ENCODE data around the gene RASA1. TPM values are rescaled to one million over a fixed set of nuclear protein-coding genes. Genes with fewer than 3 reads are reported as not detected.
"Not testable (repeated sequence)": the region's sequence is repeated elsewhere in the genome, so short reads cannot be mapped to it uniquely, and the experiment has no call there.

The RASA1 gene
- total RNA-seq, result 20.6 TPM
- long read RNA-seq, transcript RASA1-201 (25 exons, 3,752 nt), result major isoform, 17 of 30 reads
- long read RNA-seq, partial matches to known transcripts, result 11 of 30 reads
- long read RNA-seq, other reads (novel, unspliced or antisense), result 2 of 30 reads

DNA sequence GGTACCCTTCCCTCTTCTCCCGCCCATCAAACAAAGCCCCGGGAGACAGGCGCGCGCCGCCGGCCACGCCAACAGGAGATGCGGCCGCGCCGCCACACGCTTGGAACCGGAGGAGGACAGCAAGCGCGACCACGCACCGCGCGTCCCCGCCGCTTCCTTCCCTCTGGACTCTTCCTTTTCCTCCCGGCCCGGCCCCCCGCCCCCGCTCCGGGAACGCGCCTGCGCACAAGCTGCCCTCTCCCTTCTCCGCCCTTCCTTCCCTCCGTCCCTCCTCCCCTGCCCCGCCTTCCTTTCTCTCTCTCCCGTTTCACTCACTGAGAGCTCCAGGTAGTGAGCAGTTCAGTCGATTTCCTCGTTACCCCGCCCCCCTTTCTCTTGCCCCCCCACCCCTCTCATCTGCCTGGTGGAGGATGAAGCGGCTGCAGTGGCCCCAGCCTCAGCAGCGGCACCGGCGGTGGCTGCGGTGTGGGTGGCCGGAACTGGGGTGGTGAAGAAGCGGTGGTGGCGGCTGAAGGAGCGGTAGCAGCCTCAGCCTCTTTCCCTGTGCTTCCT lies at the start of gene RASA1:
Gene RASA1, plus strand, starts transcription at position 310 of the 552 bp plus-strand sequence. CDS start 569 bp downstream, outside the sequence.
- intact Hi-C loops (cut with micrococcal nuclease), result no loop called here

DNA sequence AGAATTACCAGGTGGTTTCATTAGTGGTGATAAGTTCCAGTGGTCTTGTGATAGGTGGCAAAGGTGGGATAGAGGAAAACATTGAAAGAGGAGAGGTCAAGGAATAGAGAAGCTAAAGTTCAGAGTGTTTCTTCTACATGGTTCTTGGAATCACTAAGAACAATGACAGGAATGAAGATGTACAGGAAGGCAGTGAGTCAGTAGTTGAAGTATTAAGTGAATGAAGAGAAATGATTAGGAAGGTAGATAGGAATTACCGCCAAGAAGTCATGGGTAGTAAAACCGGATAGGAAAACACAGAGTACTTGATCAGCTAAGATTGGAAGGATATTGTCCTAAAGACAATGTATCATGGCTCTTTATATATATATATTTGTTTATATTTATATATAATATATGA lies 37.9 kb upstream of the RASA1 start:
- intact Hi-C loops (cut with micrococcal nuclease), result no loop called here
- DNase-seq, result no peak
- ATAC-seq, result no peak

More for the DNA sequence above, at the start of gene RASA1:
- DNase-seq, result peak; percentile 96
- peak; percentile 98 for ATAC-seq

DNA sequence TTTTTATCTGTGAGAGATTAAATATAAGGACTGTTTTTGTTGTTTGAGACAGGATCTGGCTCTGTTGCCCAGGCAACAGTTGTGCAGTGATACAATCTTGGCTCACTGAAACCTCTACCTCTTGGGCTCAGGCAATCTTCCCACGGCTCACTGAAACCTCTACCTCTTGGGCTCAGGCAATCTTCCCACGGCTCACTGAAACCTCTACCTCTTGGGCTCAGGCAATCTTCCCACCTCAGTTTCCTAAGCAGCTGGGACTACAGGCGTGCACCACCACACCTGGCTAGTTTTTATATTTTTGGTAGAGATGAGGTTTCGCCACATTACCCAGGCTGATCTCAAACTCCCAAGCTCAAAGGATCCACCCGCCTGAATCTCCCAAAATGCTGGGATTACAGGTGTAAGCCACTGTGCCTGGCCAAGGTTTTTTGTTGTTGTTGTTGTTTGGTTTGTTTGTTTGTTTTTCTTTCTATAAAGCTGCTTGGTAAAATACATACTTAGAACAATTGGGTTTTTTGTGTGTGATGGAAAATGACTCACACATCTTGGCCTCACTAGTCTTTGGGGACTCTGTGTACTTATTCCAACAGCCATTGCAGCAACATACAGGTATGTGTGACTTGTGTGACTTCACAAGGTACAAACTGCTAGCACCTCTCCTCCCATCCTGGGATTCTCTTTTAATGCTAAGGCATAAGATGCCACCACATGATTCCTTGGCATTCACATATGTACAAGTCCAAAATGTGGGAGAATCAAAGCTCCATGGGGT lies 36.5 kb upstream of the RASA1 start:
- DNase-seq (no peak), ATAC-seq (no peak)
- intact Hi-C loops (cut with micrococcal nuclease), result no loop called here

DNA sequence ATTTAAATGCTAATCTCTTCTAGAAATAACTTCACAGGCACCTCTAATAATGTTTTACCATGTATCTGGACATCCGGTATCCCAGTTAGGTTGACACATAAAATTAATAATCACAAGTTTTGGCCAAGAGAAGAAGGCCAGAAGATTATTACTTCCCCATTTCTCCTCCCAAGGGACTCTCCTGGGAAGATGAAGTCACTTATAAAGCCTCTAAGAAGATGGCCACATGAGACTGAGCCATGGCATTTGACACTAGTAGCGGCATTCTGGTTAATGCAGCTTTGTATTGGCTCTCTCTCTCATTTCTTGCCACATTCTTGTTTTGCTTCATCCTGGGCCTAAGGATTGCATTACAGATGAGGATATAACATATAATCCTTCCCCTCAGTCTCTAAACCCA lies 34.5 kb upstream of the RASA1 start:
- ATAC-seq (no peak), DNase-seq (no peak)
- intact Hi-C loops (cut with micrococcal nuclease), result no loop called here

DNA sequence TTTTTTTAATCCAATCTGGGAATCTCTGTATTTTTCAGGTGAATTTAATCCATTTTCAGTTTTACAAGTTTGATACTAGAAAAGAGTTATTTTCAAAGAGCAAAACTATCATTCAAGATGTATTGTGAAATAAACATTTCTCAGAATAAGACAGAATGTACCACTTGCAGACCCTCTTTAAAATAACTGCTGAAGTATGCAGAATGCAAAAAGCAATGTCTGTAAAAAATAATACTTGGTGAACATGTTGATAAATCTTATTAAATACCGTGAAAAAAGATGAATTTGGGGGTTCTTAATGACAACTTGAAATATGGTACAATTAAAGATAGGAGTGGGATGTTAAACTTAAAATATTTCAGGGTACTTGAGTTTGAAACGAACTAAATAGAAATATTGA lies 26.1 kb upstream of the RASA1 start:
- no peak for DNase-seq
- intact Hi-C loops (cut with micrococcal nuclease), result no loop called here
- ATAC-seq, result no peak

DNA sequence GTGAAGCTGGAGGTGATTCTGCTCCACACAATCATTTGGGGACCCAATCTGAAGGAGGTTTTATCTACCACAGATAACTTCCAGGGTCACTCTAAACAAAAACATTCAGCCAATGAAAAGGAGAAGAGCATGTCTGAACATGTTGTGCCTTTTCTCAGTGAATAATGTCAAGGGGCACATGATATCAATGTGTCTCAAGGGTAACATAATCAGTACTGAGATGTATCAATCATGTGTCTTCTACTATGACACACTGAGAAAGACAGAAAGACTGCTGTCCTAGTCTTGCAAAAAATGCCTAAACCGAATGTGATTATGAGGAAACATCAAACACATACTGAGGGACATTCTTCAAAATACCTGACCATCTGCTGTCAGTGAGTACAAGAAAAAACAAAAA lies 25.4 kb upstream of the RASA1 start:
- no peak for DNase-seq
- ATAC-seq, result no peak
- intact Hi-C loops (cut with micrococcal nuclease), result no loop called here

DNA sequence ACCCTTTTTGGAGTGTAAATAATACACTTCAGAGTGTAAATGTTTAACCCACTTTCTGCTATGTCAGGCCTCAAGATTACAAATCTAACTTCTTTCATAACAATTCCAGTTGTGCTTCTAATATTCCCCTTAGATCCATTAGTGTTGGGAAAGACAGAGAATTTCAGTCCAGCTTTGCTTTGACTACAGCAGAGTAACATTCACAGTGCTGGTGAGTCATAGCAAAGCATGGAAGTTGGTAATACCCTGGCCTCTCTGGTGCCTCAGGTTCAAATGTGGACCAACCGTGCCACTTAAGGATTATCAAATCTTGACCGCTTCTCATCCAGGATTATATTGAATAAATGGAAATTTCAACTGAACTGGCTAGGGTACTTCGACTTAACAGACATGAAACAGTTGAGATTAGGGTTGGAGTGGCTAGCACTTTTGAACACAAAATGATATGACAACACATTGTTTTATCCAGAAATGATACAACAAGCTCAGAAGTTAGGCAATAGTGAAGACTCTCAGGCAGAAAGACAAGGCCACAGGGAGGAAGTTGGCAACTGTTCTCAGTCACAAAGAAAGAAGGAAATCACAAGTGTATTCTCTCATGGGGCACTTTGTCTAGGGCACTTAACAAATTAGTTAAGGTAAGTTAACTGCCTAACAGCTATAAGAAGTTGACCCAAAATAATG lies 24.4 kb upstream of the RASA1 start:
- ATAC-seq (no peak), DNase-seq (no peak)
- intact Hi-C loops (cut with micrococcal nuclease), result no loop called here

DNA sequence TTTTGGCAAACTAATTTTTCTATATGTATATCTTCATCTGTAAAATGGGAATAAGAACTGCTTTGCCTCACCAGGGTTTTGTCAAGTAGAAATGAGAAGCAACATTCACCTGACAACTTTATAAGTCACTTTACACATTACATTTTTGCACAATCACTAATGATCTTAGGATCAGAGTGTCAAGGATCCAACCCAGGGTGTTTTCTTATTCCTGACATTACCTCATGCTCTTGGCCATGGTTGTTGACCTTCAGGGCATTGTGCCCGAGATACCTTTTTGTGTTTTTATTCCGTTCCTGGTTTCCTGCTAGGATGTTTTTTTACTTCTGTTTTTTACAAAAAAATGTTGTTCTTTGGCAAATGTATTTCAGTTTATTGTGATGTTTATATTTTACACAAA lies 22.2 kb upstream of the RASA1 start:
- ATAC-seq (no peak), DNase-seq (no peak)
- intact Hi-C loops (cut with micrococcal nuclease), result no loop called here

DNA sequence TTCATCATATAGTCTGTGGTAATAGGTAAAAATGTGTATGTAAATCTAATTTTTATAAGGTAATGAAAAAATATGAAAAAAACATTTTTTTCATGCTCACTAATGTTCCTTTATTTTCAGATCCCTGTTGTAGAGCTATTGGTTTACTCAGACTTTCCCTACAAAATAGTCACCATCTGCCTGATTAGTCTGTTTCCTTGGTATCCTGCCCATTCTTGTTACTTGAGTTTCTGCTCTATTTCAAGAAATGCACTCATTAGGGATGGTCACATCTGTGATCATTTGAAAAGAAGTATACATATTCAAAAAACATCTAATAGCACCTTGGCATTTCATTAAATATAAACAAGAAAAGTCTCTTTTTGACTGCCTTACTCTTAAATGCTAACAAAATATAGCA lies 21.6 kb upstream of the RASA1 start:
- intact Hi-C loops (cut with micrococcal nuclease), result no loop called here
- ATAC-seq (no peak), DNase-seq (no peak)

DNA sequence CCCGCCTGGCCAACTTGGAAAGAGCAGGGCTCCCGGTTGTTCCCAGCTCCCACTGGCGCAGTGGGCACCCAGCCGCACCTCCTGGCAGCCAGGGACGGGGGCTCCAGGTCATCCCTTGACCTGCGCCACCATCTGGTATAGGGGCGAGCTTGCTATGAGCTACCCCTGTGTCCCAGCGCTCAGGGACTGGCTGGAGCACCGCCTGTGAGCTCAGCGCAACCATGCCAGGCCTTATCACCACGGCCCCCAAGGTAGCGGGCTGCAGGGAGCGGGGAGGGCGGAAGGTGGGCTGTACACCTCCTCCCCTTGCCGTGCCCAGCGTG lies 15.4 kb upstream of the RASA1 start:
- ATAC-seq (no peak), DNase-seq (no peak)
- intact Hi-C loops (cut with micrococcal nuclease), result no loop called here

DNA sequence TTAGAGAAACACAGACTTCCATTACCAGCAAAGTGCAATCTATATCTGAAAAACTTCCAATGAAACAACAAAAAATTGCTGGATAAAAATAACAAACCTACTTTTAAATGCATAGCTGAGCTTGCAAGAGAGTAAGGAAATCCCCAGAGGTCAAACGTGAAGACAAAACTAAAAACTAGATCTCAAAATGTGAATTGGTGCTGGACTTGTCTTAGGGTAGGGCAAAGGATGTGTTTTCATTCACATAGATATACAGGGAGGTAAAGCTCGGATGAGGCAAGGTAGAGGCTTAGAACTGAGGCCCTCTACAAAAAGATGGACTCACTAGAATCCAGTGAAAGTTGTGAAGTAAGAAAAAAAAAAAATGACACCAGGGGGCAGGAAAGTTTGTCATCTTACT lies 13.6 kb upstream of the RASA1 start:
- ATAC-seq, result no peak
- intact Hi-C loops (cut with micrococcal nuclease), result no loop called here
- no peak for DNase-seq

DNA sequence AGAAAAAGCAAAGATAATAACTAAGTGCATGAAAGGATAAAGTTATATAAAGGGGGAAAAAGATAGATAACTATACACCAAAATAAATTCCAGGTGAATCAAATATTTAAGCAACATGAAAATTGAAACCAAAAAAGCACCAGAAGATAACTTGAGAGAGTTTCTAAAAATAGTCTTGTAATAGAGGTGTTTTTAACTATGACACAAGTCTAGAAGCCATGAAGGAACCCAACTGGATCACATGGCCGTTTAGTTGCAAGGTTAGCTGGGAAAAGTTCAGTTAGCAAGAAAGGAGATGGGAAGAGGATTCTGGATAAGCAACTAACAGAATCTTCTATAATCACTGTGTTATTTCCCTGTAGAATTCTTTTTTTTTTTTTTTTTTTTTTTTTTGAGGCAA lies 9.2 kb upstream of the RASA1 start:
- intact Hi-C loops (cut with micrococcal nuclease), result no loop called here
- DNase-seq, result no peak
- no peak for ATAC-seq

DNA sequence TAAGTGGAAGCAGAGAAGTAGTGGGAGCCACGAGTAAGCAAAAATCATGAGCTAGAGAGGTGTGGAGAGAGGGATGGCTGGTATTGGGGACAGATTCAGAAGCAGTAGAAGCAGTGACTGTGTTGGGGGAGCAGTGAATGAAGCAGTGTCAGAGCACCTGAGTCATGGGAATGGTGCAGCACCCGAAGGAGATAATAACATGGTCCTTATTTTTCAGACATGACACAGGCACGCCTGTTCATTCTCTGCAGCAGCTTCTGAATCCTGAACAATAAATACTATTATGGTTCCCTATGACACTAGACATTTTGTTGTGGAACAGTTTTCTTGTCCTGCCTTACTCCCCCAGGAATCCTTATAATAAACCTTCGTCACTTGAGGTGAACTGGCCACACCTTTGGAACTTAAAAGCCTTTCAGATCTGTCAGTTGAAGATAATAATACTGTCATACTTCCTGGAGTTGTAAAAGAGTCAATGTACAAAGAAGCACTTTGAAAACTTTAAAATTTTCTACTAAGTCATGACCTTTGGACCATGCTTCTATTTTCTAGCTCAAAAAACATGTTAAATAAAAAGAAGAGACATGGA lies 7.0 kb upstream of the RASA1 start:
- intact Hi-C loops (cut with micrococcal nuclease), result no loop called here
- no peak for DNase-seq
- ATAC-seq, result no peak

DNA sequence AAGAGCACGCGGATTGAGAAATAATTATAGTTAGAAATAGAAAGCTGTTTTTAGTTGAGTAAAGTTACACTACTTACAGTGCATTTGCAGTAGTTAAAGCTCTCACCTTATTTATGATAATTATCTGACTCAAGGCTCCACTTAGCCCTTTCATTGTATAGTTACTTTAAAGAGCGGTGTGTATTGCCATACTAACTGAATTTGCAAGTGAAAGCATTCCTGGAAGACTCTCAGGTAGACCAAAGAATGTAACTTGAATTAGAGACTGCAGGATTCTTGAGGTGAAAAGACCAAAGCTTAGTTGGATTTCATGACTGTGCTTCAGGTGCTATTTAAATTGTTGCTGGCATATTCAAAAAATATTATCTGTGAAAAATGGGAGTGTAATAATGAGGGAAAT lies 4.2 kb upstream of the RASA1 start:
- intact Hi-C loops (cut with micrococcal nuclease), result no loop called here
- DNase-seq (no peak), ATAC-seq (no peak)

DNA sequence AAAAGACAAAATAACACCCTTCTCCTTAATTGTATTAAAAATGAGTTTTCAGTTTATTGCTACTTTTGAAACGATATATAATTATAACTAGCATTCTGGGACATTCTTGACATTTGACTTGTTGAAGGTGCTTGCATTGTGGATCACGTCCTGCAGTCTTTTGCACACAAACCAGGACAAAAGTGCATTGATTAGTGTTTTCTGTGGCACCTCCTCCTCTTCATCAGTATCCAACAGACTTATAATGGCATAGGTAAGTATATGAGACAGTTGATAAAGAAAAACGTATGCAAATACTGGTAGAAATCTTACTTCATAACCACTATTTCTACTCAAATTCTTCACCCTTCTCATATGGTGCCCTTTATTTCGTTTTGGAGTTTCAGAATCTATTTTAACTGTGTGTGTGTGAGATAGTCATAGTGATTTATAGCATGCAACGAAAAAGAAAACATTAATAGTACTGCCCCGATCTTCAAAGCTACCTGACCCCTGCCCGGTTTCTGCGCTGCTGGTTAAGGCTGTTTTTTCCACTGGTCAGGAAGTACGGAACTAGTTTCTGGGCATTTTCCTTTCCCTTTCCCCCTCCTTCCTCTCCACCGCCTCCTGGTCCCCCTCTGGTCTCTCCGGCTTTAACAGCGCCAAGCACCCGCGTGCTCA lies 639 bp upstream of the RASA1 start:
- intact Hi-C loops (cut with micrococcal nuclease), result no loop called here
- ATAC-seq (no peak), DNase-seq (no peak)

DNA sequence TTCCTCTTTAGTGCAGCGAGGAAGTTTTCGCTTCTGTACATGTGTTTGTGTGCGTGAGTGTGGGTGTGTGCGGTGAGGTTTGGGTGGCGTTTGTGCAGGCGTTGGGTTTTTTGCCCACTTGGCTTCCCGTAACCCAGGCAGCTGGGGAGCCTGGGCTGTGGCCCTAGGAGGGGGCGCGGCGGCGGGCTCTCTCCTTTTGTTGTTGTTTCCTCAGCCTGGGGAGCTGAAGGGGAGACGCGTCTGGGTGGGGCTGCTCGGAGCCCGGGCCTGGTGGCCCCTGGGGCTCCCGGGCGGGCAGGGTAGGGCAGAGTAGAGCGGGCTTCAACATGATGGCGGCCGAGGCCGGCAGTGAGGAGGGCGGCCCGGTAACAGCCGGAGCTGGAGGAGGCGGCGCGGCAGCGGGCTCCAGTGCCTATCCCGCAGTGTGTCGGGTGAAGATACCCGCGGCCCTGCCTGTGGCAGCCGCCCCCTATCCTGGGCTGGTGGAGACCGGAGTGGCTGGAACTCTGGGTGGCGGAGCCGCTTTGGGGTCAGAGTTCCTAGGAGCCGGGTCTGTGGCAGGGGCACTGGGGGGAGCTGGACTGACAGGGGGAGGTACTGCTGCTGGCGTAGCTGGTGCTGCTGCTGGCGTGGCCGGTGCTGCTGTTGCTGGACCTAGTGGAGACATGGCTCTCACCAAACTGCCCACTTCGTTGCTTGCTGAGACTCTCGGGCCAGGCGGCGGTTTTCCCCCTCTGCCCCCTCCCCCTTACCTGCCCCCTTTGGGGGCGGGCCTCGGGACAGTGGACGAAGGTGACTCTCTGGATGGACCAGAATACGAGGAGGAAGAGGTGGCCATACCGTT lies 665 bp downstream of the RASA1 start:
- DNase-seq, result peak; percentile 79
- peak; percentile 82 for ATAC-seq
- intact Hi-C loops (cut with micrococcal nuclease), result no loop called here

DNA sequence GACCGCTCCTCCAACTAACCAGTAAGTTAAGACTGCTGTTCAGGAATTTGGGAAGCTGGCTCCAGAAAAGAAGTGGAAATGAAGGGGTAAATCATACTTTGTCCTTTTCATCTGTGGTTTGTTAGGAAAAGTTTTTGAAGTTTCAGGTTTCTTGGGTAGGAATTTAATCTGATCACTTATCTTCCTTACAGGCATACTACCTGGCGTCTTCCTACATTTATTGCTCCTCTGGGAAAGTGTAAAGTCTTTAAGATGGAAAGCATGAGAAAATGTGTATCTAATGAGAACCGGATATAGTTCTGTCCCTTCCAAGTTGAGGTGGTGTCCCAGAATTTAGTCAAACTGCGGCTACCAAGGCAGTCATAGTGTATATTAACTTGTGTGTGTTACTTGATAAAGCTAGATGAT lies 1.3 kb downstream of the RASA1 start:
- intact Hi-C loops (cut with micrococcal nuclease), result no loop called here
- no peak for DNase-seq
- ATAC-seq, result no peak

DNA sequence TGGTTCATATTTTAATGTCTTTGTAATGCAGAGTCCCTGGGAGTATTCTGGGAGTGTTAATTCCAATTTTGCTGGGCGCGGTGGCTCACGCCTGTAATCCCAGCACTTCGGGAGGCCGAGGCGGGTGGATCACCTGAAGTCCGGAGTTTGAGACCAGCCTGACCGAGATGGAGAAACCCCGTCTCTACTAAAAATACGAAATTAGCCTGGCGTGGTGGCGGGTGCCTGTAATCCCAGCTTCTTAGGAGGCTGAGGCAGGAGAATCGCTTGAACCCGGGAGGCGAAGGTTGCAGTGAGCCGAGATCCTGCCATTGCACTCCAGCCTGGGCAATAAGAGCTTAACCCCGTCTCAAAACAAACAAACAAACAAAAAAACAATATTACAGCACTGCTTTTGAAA lies 3.2 kb downstream of the RASA1 start:
- not testable (repeated sequence) for DNase-seq

DNA sequence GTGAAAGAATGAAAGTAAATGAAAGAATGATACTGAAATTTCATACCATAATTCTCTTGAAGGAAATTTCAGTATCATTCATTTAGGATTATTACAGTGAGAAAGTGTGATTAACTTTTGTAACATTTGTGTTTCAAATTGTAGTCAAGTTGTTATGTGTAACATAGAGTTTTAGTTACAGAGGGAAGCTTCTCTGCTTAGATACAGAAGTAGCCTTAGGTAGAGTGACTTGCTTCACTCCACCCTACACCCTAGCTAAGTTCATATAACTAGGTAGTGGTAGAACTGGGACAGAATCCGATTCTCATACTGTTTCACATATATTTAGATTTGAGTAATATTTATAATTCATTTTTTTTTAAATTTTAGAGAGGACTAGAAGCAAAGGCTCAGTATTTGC lies 9.0 kb downstream of the RASA1 start:
- intact Hi-C loops (cut with micrococcal nuclease), result no loop called here
- DNase-seq (no peak), ATAC-seq (no peak)

More for the DNA sequence above, 3.2 kb downstream of the RASA1 start:
- intact Hi-C loops (cut with micrococcal nuclease); ATAC-seq: not testable (repeated sequence)
